H1 (cell line): ENCODE data around the gene ENKD1. TPM values are rescaled to one million over a fixed set of nuclear protein-coding genes. Genes with fewer than 3 reads are reported as not detected.
A peak's percentile ranks its signal among the peaks of the same experiment; 100 is the strongest.

Experiments used
- ATF2 ChIP-seq: IDR thresholded peaks from 2 replicates; pipeline ENCODE4 v1.6.1; 2012; ENCODE audit warnings: low read length, inconsistent platforms
- CREB1 ChIP-seq: IDR thresholded peaks from 2 replicates; pipeline ENCODE4 v1.6.1; 2012; ENCODE audit warnings: inconsistent platforms
- EGR1 ChIP-seq: IDR thresholded peaks from 2 replicates; pipeline ENCODE4 v1.6.1; 2011; ENCODE audit warnings: low read depth, low read length, borderline replicate concordance
- JUND ChIP-seq: IDR thresholded peaks from 2 replicates; pipeline ENCODE4 v1.6.1; 2011; ENCODE audit warnings: mild to moderate bottlenecking, improper control_type of control experiment, low read length
- MAX ChIP-seq: IDR thresholded peaks from 2 replicates; pipeline ENCODE4 v1.6.1; 2012; ENCODE audit warnings: inconsistent platforms
- NANOG ChIP-seq: IDR thresholded peaks from 2 replicates; pipeline ENCODE4 v1.6.1; 2011; ENCODE audit warnings: low read length, low read depth, mild to moderate bottlenecking, inconsistent platforms; ENCODE audit not compliant: insufficient read depth, poor library complexity, severe bottlenecking
- POLR2AphosphoS5 ChIP-seq: IDR thresholded peaks from 2 replicates; pipeline ENCODE4 v1.6.1; 2011; ENCODE audit warnings: low read depth, low read length
- RBBP5 ChIP-seq: IDR thresholded peaks from 2 replicates; pipeline ENCODE4 v1.7.1; 2012; ENCODE audit warnings: low read depth, mild to moderate bottlenecking, inconsistent platforms, low read length, moderate library complexity, borderline replicate concordance
- SIN3A ChIP-seq, 2 experiments: IDR thresholded peaks in 1 of 2; conservative IDR thresholded peaks in 1 of 2; 2 replicates each; pipeline ENCODE4 v1.6.1; 2011 to 2012; ENCODE audit warnings: low read length in 2 of 2, improper control_type of control experiment in 1 of 2, low read depth in 1 of 2, mild to moderate bottlenecking in 1 of 2
- SP1 ChIP-seq: IDR thresholded peaks from 2 replicates; pipeline ENCODE4 v1.6.1; 2011; ENCODE audit warnings: low read depth, low read length
- TAF1 ChIP-seq: IDR thresholded peaks from 2 replicates; pipeline ENCODE4 v1.6.1; 2011; ENCODE audit warnings: mild to moderate bottlenecking, low read depth, low read length
- TBP ChIP-seq: IDR thresholded peaks from 2 replicates; pipeline ENCODE4 v1.6.1; 2011; ENCODE audit warnings: low read depth, low read length, improper control_type of control experiment
- TEAD4 ChIP-seq: IDR thresholded peaks from 2 replicates; pipeline ENCODE4 v1.6.1; 2012; ENCODE audit warnings: low read depth, low read length, inconsistent platforms, mixed read lengths
- polyA plus RNA-seq, 7 experiments: library from polyadenylated mRNA; depleted of rRNA in 3 of 7; stranded (reverse) in 5 of 7; unstranded in 2 of 7; fragments of >200 nt in 5 of 7; fragments of 200-250 nt in 2 of 7; gene quantifications; 1 replicate in 5 of 7; 2 replicates in 1 of 7; 4 replicates in 1 of 7; pipeline versions ENCODE4 v1.2.1 to v1.2.3, GENCODE V29; 2011 to 2013; ENCODE audit warnings: missing spikeins in 2 of 7, mixed read lengths in 2 of 7
- total RNA-seq: library from RNA; stranded (reverse); fragmentation: NEBNext Ultra II Directional; extraction: Animal tissue kit (Norgen Biotek cat#: 25700); gene quantifications from 2 replicates; pipeline ENCODE4 v1.2.1, GENCODE V29; 2021

The ENKD1 gene
- total and polyA plus RNA-seq, 2 of the 8 experiments (the other 6 are each of a cell fraction or from before 2014, with no cell fraction given) = 12.9 to 16.1 TPM

- TF ChIP-seq TBP = no peak
- TF ChIP-seq TAF1 = no peak; the same call in 1 of the 2 replicates
- peak; percentile 60 for TF ChIP-seq MAX
- peak; percentile 27; the same call in 1 of the 2 replicates for TF ChIP-seq POLR2AphosphoS5
- 0 out of 2 replicates have a peak, but pooled peaks have one; percentile 61 for TF ChIP-seq RBBP5
- 0 out of 2 replicates have a peak, but pooled peaks have one; percentile 5 for TF ChIP-seq SP1
- TF ChIP-seq SIN3A (conservative IDR thresholded peaks at IDR 0.05 in 1 of 2, IDR thresholded peaks at IDR 0.05 in 1 of 2; ENCODE audit: low read depth in 1 of 2, low read length in 2 of 2) = peak; percentile 84 to 91; a peak in 3 of 4 replicates
- peak; percentile 66; the same call in 1 of the 2 replicates for TF ChIP-seq JUND
- TF ChIP-seq CREB1 = peak; percentile 98
- peak; percentile 86 for TF ChIP-seq ATF2
- TF ChIP-seq EGR1 = peak; percentile 56; the same call in 1 of the 2 replicates
- TF ChIP-seq TEAD4 = peak; percentile 62
- no peak for TF ChIP-seq NANOG
Observed at GRCh38 chr16:67660564-67661028, 6.0 kb downstream of the ENKD1 start, which contains the start of gene PARD6A (continued).
